ENCODE results near the gene IKZF4.

DNA sequence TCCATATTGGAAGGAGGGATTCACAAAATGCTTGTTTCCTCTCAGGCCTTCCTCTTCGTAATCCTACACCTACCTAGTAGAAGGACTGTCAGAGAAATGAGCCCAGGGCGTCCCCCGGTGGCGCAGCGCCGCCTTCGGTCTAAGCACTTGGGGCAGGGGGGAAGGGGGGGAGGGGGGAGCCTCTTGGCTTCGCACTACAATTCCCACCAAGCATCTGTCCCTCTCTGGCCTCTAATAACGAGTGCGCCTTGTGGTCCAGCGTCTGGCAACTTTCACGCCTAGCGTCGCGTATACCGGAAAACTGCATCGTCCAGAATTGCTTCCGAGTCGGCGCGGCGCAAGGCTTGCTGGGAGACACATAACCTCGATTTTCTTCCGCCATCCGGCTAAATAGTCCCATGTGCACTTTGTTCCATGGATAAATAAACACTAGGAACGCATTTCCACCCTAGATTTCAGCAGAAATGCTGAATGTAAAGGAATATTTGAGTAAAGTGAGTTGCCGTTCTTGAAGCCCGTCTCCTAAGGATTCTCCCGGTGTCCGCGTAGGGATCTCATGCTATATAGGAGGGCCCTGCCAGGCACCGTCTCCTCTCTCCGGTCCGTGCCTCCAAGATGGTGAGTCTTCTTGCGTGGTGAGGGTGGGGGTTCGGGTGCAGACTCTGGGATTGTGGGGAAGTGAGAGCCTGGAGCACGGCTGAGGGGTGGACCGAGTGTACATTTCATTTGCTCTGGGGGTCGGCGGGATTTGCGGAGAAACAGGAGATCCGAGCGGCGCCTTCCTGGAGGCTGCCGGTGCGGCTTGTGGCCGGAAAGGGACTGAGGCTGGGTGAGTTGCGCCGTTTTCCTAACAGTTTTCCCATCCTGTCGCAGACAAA is 20.9 kb downstream of the IKZF4 start, which contains the start of gene RPS26:
- TF ChIP-seq BACH2 (CRISPR knock-in tag; IDR thresholded peaks at IDR 0.05; ENCODE audit: borderline replicate concordance) = no peak
- TF ChIP-seq, protein P1, sequence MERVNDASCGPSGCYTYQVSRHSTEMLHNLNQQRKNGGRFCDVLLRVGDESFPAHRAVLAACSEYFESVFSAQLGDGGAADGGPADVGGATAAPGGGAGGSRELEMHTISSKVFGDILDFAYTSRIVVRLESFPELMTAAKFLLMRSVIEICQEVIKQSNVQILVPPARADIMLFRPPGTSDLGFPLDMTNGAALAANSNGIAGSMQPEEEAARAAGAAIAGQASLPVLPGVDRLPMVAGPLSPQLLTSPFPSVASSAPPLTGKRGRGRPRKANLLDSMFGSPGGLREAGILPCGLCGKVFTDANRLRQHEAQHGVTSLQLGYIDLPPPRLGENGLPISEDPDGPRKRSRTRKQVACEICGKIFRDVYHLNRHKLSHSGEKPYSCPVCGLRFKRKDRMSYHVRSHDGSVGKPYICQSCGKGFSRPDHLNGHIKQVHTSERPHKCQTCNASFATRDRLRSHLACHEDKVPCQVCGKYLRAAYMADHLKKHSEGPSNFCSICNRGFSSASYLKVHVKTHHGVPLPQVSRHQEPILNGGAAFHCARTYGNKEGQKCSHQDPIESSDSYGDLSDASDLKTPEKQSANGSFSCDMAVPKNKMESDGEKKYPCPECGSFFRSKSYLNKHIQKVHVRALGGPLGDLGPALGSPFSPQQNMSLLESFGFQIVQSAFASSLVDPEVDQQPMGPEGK (CRISPR knock-in tag; IDR thresholded peaks at IDR 0.05; ENCODE audit: borderline replicate concordance) = 0 out of 2 replicates have a peak, but pooled peaks have one; percentile 42

All from SK-N-SH treated with all-trans-retinoic acid at 6 μM for 48 hours (cell line).